GM10266 (cell line): ENCODE measurements around the gene ZMYM3.

Source experiments
- DNase-seq: peaks from one replicate; pipeline ENCODE4 v3.0.0; 2012; ENCODE audit errors: extremely low spot score
- TF ChIP-seq, protein P1 (sequence below): IDR thresholded peaks from 2 replicates; pipeline ENCODE4 v1.5.1; 2012; ENCODE audit warnings: mild to moderate bottlenecking, low read depth; ENCODE audit not compliant: control insufficient read depth, insufficient read depth; ENCODE audit errors: missing control alignments

The ZMYM3 gene

DNA sequence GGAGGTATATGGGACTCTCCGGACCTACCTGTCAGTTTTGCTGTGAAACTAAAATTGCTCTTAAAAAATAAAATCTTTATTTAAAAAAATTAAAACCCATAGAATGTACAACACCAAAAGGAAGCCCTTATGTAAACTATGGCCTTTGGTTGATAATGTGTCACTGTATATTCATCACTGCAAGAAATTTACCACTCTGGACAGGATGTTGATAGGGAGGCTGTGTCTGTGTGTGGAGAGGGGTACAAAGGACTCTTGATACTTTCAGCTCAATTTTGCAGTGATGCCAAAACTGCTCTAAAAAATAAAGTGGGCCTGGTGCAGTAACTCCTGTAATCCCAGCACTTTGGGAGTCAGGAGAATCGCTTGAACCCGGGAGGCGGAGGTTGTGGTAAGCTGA is 2.9 kb upstream of the ZMYM3 start:
- no peak for DNase-seq
- TF ChIP-seq, protein P1, sequence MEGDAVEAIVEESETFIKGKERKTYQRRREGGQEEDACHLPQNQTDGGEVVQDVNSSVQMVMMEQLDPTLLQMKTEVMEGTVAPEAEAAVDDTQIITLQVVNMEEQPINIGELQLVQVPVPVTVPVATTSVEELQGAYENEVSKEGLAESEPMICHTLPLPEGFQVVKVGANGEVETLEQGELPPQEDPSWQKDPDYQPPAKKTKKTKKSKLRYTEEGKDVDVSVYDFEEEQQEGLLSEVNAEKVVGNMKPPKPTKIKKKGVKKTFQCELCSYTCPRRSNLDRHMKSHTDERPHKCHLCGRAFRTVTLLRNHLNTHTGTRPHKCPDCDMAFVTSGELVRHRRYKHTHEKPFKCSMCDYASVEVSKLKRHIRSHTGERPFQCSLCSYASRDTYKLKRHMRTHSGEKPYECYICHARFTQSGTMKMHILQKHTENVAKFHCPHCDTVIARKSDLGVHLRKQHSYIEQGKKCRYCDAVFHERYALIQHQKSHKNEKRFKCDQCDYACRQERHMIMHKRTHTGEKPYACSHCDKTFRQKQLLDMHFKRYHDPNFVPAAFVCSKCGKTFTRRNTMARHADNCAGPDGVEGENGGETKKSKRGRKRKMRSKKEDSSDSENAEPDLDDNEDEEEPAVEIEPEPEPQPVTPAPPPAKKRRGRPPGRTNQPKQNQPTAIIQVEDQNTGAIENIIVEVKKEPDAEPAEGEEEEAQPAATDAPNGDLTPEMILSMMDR: no peak

DNA sequence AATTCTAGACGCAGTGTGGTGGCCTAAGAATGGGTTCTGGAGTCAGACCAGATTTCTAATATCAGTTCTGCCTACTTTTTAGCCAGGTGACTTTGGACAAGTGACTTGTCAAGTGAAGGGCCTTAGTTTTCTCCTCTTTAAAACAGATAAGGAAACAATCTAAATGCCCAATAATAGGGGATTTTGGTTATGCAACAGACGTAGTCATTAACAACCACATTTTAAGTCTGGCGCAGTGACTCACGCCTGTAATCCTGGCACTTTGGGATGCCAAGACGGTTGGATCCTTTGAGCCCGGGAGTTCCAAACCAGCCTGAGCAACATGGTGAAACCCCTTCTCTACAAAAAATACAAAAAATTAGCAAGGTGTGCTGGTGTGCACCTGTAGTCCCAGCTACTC is 2.1 kb upstream of the ZMYM3 start:
- TF ChIP-seq, protein P1: no peak
- no peak for DNase-seq

DNA sequence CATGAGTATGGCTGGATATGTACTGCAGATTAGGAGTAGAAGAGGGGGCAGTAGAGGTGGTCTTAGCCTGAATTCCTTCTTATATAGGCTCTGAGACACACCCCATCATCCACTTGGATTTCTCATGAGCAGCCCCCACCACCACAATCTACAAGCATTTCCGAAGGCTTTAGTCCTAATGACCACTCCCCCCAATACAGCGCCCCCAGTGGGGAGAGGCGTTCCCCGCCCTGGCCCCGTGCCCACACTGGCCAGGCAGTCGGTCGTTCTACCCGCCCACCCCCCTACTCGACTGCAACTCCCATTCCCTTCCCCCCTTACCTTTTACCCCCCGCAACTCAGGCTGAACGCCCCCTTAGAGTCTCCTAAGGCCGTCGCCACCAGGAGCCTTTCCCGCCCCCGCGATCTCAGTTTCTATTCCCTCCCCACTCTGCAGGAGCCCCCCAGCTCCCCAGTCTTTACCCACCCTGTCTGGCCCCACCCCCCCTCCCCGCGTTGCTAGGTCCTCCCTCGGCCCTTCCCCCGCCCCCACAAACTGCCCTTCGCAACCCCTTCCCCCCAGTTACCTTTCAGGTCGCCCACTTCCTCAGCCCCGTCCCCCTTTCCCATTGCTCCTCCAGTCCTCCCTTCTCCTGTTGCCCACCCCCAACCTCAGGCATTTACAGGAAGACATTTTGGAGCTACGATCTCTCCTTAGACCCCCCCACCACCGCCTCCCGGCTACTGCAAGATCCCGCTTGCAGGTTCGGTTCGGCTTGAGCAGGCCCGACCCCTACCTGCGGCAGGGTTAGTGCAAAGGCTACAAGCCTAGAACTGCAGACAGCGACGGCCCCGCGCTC is 468 bp downstream of the ZMYM3 start:
- peak; percentile 32 for DNase-seq
- TF ChIP-seq, protein P1: peak; percentile 44

DNA sequence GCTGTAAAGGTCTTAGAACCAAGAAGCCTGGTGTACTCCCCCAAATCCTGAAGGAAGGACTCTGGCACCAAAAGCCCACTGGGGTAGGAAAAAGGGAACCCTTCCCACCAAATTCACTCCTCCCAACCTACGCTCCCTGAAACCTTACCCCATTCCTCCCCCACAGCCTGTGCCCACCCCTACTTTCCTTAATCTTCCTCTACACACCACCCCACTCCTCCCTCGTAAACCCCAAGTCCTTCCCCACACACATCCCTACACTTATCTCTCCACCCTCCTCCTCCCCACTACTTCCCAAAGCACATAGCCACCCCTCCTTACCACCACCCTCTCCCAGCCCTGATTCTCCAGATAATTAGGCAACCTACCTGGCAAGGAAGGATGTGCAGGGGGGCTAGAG is 1.7 kb downstream of the ZMYM3 start:
- no peak for DNase-seq
- TF ChIP-seq, protein P1: no peak

DNA sequence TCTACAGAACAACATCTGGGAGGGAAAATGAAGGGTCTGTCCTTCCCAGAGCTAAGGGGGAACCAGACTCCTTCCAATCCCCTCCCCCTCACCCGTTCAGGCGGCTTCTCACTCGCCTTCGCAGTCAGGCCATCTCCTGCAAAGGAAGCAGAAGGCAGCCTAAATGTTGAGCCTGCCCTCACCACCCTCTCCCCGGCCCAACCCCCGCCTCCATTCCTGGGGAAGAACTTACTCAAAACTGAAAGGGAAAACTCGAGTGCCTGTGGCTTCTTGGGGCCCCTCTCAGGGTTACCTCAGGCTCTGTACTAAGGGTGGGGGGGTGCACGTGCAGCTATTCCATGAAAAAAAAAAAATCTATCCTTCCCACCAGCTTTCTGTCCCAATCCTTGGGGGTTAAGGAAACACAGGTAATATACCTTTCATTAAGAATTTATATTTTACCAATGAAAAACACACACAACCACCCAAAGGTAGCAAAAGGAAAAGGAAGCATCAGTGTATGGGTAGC is 2.4 kb downstream of the ZMYM3 start:
- no peak for DNase-seq
- TF ChIP-seq, protein P1: no peak

DNA sequence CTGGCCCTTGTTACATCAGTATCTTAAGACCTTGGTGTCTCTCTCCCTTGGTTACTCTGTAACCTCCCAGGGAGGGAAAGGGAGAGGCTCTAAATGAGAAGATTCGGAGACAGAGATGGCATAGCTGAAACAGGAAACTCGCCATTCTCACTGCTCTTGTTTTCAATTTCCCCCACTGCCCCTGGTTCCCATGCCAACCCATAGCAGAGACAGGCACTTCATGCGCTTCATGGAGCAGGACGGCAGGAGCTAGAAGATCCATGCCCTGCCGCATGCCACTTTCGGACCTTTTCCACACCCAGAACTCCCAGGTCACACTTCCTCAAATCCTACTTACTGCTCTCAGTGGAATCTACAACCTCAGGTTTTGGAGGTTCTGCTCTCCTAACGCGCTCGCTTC is 3.1 kb downstream of the ZMYM3 start:
- TF ChIP-seq, protein P1: no peak
- no peak for DNase-seq

DNA sequence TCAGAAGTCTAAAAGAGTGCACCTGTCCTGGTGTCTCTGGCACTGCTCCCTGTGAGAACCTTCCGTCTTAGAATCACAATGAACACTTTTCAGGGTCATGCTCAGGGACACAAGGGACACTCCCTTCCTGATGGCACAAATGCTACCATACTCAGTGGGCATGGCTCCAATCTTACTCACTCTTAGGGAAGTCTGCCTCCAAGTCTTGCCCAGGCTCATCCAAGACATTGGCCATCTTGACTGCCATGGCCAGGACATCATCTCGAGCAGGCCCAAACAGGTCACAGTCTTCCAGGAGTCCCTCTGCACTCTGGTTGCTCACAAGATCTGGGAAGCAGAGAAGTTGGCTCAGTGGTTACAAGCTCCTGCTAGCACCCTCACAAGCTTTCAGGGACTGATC is 8.8 kb downstream of the ZMYM3 start:
- no peak for DNase-seq
- TF ChIP-seq, protein P1: no peak
